Ovary (tissue), 9 donors: ENCODE results near the gene WHRN. TPM values are rescaled to one million over a fixed set of nuclear protein-coding genes. Genes with fewer than 3 reads are reported as not detected.

Source experiments
- DNase-seq, 5 donors: peaks; one replicate each; pipeline ENCODE4 v3.0.0-alpha.2; 2019 to 2020
- H3K27ac ChIP-seq, 2 donors: fragments of 200-600 bp; one replicate each; pipeline versions ENCODE4 v1.5.1 to v1.8.0; 2019 to 2022
- H3K27me3 ChIP-seq: fragments of 200-600 bp; one replicate; pipeline ENCODE4 v1.8.0; 2022
- H3K36me3 ChIP-seq: fragments of 200-600 bp; sonication (generic); one replicate; pipeline ENCODE4 v1.5.1; 2019
- H3K4me1 ChIP-seq: one replicate; pipeline ENCODE4 v1.8.1; 2013; ENCODE audit warnings: mild to moderate bottlenecking, moderate library complexity; ENCODE audit not compliant: insufficient read depth
- H3K4me3 ChIP-seq: fragments of 200-600 bp; sonication (generic); one replicate; pipeline ENCODE4 v1.5.1; 2017
- H3K9me3 ChIP-seq, 2 donors: fragments of 200-600 bp in 1 of 2; sonication (generic) in 1 of 2; one replicate each; pipeline versions ENCODE4 v1.5.1 to v1.8.1; 2013 to 2019; ENCODE audit warnings: mild to moderate bottlenecking in 1 of 2, moderate library complexity in 1 of 2
- EP300 ChIP-seq: sonication (generic); formaldehyde crosslinking; IDR thresholded peaks from one replicate; pipeline ENCODE4 v1.6.1; 2017; ENCODE audit warnings: antibody characterized with exemption
- POLR2A ChIP-seq: fragments of 450-650 bp; IDR thresholded peaks from one replicate; pipeline ENCODE4 v1.6.1; 2017; ENCODE audit warnings: antibody characterized with exemption, mild to moderate bottlenecking, moderate library complexity
- WGBS, 3 donors: extraction: QIAGEN DNeasy Blood & Tissue Kit in 1 of 3; methylation state at CpG; one replicate each; pipeline versions ENCODE4 v1.1.5 to v1.1.7; 2013 to 2017; 5-methylcytosine and 5-hydroxymethylcytosine counted together
- intact Hi-C, 4 donors: fragments of 100-400 bp; cut with DNase I; formaldehyde crosslinking; loops; one replicate each; pipeline versions ENCODE4 v1.11.0 to v1.15.1; 2022 to 2023
- polyA plus RNA-seq, 2 donors: library from polyadenylated mRNA; stranded (reverse); fragments of 200-250 nt in 1 of 2; fragments of 350-450 nt in 1 of 2; fragmentation: Illumina TruSeq in 1 of 2; extraction: RNeasy Lipid Tissue Mini Kit (QIAGEN cat#74804) in 1 of 2; gene quantifications; one replicate each; pipeline ENCODE4 v1.2.3, GENCODE V29; 2013 to 2014
- total RNA-seq, 7 donors: library from RNA; depleted of rRNA in 2 of 7; stranded (reverse); fragments of >200 nt in 2 of 7; fragmentation: NEBNext Ultra II Directional in 3 of 7; extraction: Animal tissue kit (Norgen Biotek cat#: 25700) in 3 of 7; gene quantifications; one replicate each; pipeline versions ENCODE4 v1.1.0 to v1.2.4, GENCODE V29; 2016 to 2023
- TF ChIP-seq, protein P1 (sequence below), 3 donors: fragments of 450-650 bp in 2 of 3; fragments of 200-600 bp in 1 of 3; IDR thresholded peaks; one replicate each; pipeline versions ENCODE4 v1.5.1 to v1.8.0; 2016 to 2022; ENCODE audit warnings: antibody characterized with exemption in 3 of 3, mild to moderate bottlenecking in 1 of 3
- donor health status: DM: no; HTN: no; CAD: no; lungs with moderate emphysema.
- donor health status: DM: no; HTN: no; CAD: no.
- donor health status: Bipolar disorder and iron deficiency.
- donor health status: DM: yes; HTN: yes; CAD: no.
- donor health status: DM: no; HTN: no; CAD: no.
- donor health status: DM: yes; HTN: yes; CAD: no.

The WHRN gene
- total and polyA plus RNA-seq, 9 donors = 1.7 to 28.5 (median 20.3) TPM

DNA sequence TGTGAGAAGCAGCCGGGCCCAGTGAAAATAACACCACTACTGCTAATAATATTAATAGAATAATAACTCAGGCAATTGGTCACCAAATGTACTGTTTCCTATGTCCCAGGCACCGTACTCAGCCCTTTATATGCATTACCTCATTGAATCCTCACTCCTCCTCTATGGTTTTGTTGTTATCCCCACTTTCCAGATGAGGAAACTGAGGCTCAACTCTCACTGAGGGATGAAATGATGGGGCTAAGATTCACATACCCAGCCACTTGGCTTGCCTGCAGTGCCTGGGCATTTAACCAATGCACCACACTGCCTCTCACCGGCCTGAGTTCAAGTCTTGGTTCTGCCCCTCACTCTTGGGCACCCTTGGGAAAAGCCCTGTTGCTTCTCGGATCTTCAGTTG lies 34.1 kb downstream of the WHRN start:
- Histone ChIP-seq H3K27me3 (no peaks in the 10 kb centered on the region), H3K4me3 (no peak overlapping the region), H3K4me1 (peaks cover 7% of the 10 kb centered on the region), H3K36me3 (no peaks in the 10 kb centered on the region), H3K27ac (no peak overlapping the region), H3K9me3 (peaks cover 0 to 3% of the 10 kb centered on the region in 2 donors)
- 86 to 93% (median 90%) methylated on average over 4 of the region's 4 CpGs for WGBS, 3 donors
- intact Hi-C loops = no loop called here
- no peak for DNase-seq
- no peak for TF ChIP-seq POLR2A
- no peak for TF ChIP-seq EP300
- TF ChIP-seq, protein P1, sequence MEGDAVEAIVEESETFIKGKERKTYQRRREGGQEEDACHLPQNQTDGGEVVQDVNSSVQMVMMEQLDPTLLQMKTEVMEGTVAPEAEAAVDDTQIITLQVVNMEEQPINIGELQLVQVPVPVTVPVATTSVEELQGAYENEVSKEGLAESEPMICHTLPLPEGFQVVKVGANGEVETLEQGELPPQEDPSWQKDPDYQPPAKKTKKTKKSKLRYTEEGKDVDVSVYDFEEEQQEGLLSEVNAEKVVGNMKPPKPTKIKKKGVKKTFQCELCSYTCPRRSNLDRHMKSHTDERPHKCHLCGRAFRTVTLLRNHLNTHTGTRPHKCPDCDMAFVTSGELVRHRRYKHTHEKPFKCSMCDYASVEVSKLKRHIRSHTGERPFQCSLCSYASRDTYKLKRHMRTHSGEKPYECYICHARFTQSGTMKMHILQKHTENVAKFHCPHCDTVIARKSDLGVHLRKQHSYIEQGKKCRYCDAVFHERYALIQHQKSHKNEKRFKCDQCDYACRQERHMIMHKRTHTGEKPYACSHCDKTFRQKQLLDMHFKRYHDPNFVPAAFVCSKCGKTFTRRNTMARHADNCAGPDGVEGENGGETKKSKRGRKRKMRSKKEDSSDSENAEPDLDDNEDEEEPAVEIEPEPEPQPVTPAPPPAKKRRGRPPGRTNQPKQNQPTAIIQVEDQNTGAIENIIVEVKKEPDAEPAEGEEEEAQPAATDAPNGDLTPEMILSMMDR (IDR thresholded peaks at IDR 0.05) = no peak

DNA sequence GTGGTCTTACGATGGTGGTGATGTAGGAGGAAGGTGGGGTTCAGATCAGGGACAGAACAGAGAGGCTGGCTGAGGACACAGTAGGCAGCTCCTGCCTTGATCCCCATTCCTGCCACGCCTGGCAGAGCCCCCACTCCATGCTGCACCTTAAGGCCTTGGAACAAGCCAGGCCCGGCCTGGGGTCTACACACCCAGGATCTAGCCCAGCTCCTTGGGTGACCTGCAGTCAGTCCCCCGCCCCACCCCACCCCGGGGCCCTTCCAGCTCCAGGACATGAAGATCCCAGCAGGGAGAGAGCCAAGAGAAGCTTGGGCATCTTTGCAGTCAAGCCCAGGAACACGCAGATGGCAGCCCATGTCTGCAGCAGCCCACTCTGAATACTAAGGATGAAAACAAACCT lies 34.7 kb downstream of the WHRN start:
- DNase-seq = no peak
- TF ChIP-seq, protein P1 (IDR thresholded peaks at IDR 0.05) = no peak
- TF ChIP-seq EP300 (no peak), POLR2A (no peak)
- intact Hi-C loops = no loop called here
- no peak overlapping the region for H3K4me3 ChIP-seq
- H3K4me1 ChIP-seq = peaks cover 8% of the 10 kb centered on the region
- H3K27ac ChIP-seq = no peak overlapping the region
- no peaks in the 10 kb centered on the region for H3K27me3 ChIP-seq
- WGBS, 3 donors = 88 to 94% (median 90%) methylated on average over 4 to 6 of the region's 6 CpGs
- H3K9me3 ChIP-seq = peaks cover 0 to 3% of the 10 kb centered on the region in 2 donors
- H3K36me3 ChIP-seq = no peaks in the 10 kb centered on the region

DNA sequence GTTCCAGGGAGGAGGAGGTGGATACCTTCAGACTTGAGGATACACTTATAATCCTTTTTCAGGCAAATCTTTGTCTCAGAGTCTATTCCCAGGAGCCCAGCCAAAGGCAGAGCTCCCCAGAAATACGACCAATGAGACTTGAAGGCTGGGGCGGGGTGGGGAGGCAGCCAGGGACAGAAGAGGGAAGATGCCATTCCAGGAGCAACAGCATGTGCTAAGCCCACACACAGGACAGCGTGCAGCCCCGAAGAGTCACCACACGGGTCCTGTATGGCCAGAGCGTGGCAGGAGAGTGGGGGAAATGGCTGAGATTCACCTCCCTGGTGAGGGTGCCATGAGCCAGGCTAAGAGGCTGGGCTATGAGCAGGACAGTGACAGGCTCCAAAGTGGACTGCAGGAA lies 35.2 kb downstream of the WHRN start:
- TF ChIP-seq, protein P1 (IDR thresholded peaks at IDR 0.05) = no peak
- TF ChIP-seq EP300 = no peak
- TF ChIP-seq POLR2A = no peak
- Histone ChIP-seq H3K9me3 (peaks cover 0 to 3% of the 10 kb centered on the region in 2 donors), H3K4me3 (no peak overlapping the region), H3K36me3 (no peaks in the 10 kb centered on the region), H3K27me3 (no peaks in the 10 kb centered on the region), H3K27ac (no peak overlapping the region), H3K4me1 (peaks cover 8% of the 10 kb centered on the region)
- WGBS, 3 donors = 94 to 99% (median 97%) methylated on average over 6 of the region's 6 CpGs
- DNase-seq = no peak
- intact Hi-C loops = no loop called here

DNA sequence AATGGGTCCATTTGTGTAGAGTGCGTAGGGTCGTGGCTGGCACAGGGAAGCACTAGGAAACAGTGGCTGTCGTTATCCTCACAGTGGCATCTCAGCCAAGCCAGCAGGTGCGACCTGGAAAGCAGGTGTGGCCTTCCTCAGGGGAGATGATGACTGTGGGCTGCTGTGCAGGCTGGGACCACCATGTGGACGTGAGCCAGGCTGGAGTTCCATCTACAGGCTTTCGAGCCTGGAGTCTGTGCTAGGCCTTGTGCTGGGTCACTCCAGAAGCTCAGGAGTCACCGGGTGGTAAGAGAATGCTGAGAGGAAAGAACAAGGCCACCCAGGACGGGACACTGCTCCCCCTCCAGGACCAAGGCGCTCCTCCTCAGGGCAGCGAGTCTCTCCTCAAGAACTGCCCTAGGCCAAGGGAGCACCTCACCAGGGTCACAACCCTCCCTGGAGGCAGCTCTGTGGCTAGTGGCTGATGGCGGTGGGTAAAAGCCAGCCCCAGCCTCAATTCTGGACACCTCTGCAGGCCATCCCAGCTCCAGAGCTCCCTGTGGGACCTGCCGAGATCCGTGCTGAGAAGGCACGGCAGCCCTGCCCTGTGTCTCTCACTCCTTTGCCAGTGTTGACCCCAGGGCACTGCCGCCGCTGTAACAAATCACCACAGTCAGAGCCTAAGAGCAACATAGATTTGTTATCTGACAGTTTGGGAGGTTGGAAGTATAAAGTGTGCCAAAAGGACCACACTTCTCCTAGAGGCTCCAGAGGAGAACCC lies 36.0 kb downstream of the WHRN start:
- H3K9me3 ChIP-seq = peaks cover 0 to 3% of the 10 kb centered on the region in 2 donors
- H3K27ac ChIP-seq = no peak overlapping the region
- no peak for DNase-seq
- H3K4me3 ChIP-seq = no peak overlapping the region
- H3K4me1 ChIP-seq = peaks cover 8% of the 10 kb centered on the region
- no peaks in the 10 kb centered on the region for H3K36me3 ChIP-seq
- no peaks in the 10 kb centered on the region for H3K27me3 ChIP-seq
- TF ChIP-seq, protein P1 (IDR thresholded peaks at IDR 0.05) = no peak
- TF ChIP-seq POLR2A = no peak
- WGBS, 3 donors = 86 to 94% (median 91%) methylated on average over 16 of the region's 16 CpGs
- intact Hi-C loops = no loop called here
